Pancreas (tissue), 10 donors: Measurements from ENCODE around the gene APOH. TPM values are rescaled to one million over a fixed set of nuclear protein-coding genes. Genes with fewer than 3 reads are reported as not detected.

Experiments
- ATAC-seq, 4 donors: fragments of 200-7000 bp; cut with Tn5 transposase; one replicate each; pipeline versions ENCODE4 v1.8.0 to v1.9.1; 2020; ENCODE audit warnings: mild to moderate bottlenecking in 4 of 4, moderate library complexity in 4 of 4
- DNase-seq, 6 donors: peaks; one replicate each; pipeline ENCODE4 v3.0.0-alpha.2; 2020
- FAIRE-seq: peaks from 2 replicates; lab custom pipeline; 2012; peaks lifted over from hg19 to GRCh38; lab: Jason Lieb, UNC
- H3K27ac ChIP-seq, 4 donors: fragments of 200-600 bp; sonication (generic); 1 replicate in 3 of 4; 2 replicates in 1 of 4; pipeline versions ENCODE4 v1.5.0 to v1.8.0; 2020
- H3K27me3 ChIP-seq, 4 donors: fragments of 200-600 bp; one replicate each; pipeline ENCODE4 v1.8.0; 2021
- H3K36me3 ChIP-seq, 3 donors: fragments of 200-600 bp; sonication (generic) in 1 of 3; one replicate each; pipeline versions ENCODE4 v1.5.0 to v1.8.0; 2020 to 2021
- H3K4me1 ChIP-seq, 3 donors: fragments of 200-600 bp; one replicate each; pipeline ENCODE4 v1.8.0; 2021
- H3K4me3 ChIP-seq, 4 donors: fragments of 200-600 bp; sonication (generic) in 2 of 4; one replicate each; pipeline versions ENCODE4 v1.5.0 to v1.8.0; 2020 to 2021
- H3K9me3 ChIP-seq, 4 donors: fragments of 200-600 bp; one replicate each; pipeline ENCODE4 v1.8.0; 2021
- WGBS, 2 donors: extraction: QIAGEN DNeasy Blood & Tissue Kit; methylation state at CpG; one replicate each; pipeline ENCODE4 v1.1.7; 2013; 5-methylcytosine and 5-hydroxymethylcytosine counted together
- intact Hi-C, 3 donors: fragments of 100-400 bp; cut with DNase I; formaldehyde crosslinking; loops; one replicate each; pipeline versions ENCODE4 v1.11.1 to v1.14.2; 2022
- polyA plus RNA-seq, 2 donors: library from polyadenylated mRNA; stranded (reverse); fragments of 200-250 nt; gene quantifications; one replicate each; pipeline ENCODE4 v1.2.3, GENCODE V29; 2013
- total RNA-seq, 6 donors: library from RNA; stranded (reverse); fragmentation: NEBNext Ultra II Directional in 4 of 6; extraction: Animal tissue kit (Norgen Biotek cat#: 25700) in 4 of 6; gene quantifications; one replicate each; pipeline versions ENCODE4 v1.2.1 to v1.2.4, GENCODE V29; 2021 to 2023
- TF ChIP-seq, protein P1 (sequence below), 4 donors: fragments of 200-600 bp; sonication (generic) in 3 of 4; IDR thresholded peaks; one replicate each; pipeline versions ENCODE4 v1.5.0 to v1.8.0; 2021; ENCODE audit warnings: antibody characterized with exemption in 4 of 4
- donor health status: healthy with polysubstance abuse.
- donor health status: DM: no; HTN: no; CAD: no; lungs with moderate emphysema.
- donor health status: DM: no; HTN: no; CAD: no.
- donor health status: control.
- donor health status: control.
- donor health status: Bipolar disorder and iron deficiency.
- donor health status: DM: yes; HTN: yes; CAD: no.
- donor health status: DM: no; HTN: no; CAD: no.
- donor health status: DM: no; HTN: no; CAD: no.
- donor health status: DM: yes; HTN: yes; CAD: no.

Gene APOH
- total and polyA plus RNA-seq, 8 donors: 3.8 to 68.4 (median 8.2) TPM

DNA sequence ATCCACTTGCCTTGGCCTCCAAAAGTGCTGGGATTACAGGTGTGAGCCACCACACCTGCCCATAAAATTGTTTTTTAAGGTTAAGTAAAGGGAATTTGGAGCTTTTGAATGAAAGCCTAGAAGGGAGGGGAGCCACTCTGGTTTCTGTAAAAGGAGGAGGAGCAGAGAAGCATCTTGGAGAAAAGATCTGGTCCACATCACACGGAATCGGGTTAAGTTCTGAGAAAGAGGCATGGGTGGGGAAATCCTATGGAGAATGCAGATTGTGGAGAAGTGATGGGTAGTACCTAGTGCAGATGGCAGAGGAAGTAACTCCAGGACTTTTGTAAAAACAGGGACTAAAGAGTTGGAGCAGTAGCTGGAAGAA, 19.0 kb downstream of the APOH start:
- FAIRE-seq: no peak
- H3K27me3 ChIP-seq: no peaks in the 10 kb centered on the region
- intact Hi-C loops: no loop called here

DNA sequence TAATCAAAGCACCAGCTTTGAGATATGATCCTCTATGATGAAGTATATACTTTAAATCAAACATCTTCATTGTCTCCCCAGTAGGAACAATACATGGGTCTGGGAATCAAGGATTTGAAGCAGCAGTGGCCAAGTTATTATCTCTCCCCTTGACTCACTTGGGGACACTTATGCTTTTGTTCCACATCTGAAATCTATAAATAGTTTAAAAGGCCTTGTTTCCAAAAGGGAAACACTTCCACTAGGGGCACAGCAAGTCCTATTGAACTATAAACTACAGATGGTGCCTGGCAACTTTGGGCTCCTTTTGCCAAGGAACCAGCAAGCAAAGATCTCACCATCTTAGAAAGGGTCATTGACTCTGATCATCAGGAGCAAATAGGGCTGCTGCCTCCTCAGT, 21.3 kb downstream of the APOH start:
- ATAC-seq (no peak), DNase-seq (no peak), FAIRE-seq (no peak)
- Histone ChIP-seq H3K27ac (no peak overlapping the region), H3K4me3 (no peak overlapping the region), H3K36me3 (no peaks in the 10 kb centered on the region), H3K9me3 (no peaks in the 10 kb centered on the region), H3K4me1 (no peaks in the 10 kb centered on the region), H3K27me3 (no peaks in the 10 kb centered on the region)
- TF ChIP-seq, protein P1, sequence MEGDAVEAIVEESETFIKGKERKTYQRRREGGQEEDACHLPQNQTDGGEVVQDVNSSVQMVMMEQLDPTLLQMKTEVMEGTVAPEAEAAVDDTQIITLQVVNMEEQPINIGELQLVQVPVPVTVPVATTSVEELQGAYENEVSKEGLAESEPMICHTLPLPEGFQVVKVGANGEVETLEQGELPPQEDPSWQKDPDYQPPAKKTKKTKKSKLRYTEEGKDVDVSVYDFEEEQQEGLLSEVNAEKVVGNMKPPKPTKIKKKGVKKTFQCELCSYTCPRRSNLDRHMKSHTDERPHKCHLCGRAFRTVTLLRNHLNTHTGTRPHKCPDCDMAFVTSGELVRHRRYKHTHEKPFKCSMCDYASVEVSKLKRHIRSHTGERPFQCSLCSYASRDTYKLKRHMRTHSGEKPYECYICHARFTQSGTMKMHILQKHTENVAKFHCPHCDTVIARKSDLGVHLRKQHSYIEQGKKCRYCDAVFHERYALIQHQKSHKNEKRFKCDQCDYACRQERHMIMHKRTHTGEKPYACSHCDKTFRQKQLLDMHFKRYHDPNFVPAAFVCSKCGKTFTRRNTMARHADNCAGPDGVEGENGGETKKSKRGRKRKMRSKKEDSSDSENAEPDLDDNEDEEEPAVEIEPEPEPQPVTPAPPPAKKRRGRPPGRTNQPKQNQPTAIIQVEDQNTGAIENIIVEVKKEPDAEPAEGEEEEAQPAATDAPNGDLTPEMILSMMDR (IDR thresholded peaks at IDR 0.05): no peak
- intact Hi-C loops: no loop called here

More for the DNA sequence above, 19.0 kb downstream of the APOH start:
- Histone ChIP-seq H3K4me3 (no peak overlapping the region), H3K27ac (no peak overlapping the region), H3K4me1 (no peaks in the 10 kb centered on the region), H3K36me3 (no peaks in the 10 kb centered on the region), H3K9me3 (no peaks in the 10 kb centered on the region)
- TF ChIP-seq, protein P1 (IDR thresholded peaks at IDR 0.05): no peak
- WGBS, 2 donors: 87 to 96% methylated on average over 2 of the region's 2 CpGs
- DNase-seq (no peak), ATAC-seq (no peak)

DNA sequence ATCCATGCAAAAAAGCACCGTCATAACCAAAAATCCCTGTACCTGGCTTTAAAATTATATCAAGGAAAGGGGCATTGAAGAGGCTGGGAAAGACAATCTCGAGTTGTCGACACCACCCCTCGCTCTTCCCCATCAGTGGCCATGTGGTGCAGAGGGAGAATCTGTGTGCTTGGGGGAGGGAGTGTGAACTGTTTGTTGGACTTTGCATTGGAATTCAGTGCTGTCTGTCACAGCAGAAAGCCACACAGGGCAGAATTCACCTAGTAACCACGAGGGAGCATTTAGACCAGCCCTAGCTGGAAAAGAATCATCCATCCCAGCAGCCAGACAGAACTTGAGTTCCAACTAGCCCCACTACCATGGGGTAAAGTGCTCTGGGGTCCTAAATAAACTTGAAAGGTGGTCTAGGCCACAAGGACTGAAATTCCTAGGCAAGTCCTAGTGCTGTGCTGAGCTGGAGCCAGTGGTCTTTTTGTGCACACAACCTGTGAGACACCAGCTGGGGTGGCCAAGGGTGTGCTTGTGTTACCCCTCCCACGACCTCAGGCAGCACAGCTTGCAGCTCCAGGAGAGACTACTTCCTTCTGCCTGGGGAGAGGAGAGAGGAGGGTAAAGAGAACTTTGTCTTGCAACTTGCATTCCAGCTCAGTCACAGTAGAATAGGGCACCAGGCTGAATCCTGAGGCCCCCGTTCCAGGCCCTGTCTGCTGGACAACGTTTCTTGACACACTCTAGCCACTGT, 25.8 kb downstream of the APOH start:
- intact Hi-C loops: no loop called here
- Histone ChIP-seq H3K27me3 (no peaks in the 10 kb centered on the region), H3K9me3 (no peaks in the 10 kb centered on the region), H3K4me3 (no peak overlapping the region), H3K27ac (no peak overlapping the region), H3K4me1 (no peaks in the 10 kb centered on the region), H3K36me3 (no peaks in the 10 kb centered on the region)
- ATAC-seq (no peak), FAIRE-seq (no peak), DNase-seq (no peak)
- TF ChIP-seq, protein P1 (IDR thresholded peaks at IDR 0.05): no peak
- WGBS, 2 donors: 83 to 86% methylated on average over 8 of the region's 8 CpGs

DNA sequence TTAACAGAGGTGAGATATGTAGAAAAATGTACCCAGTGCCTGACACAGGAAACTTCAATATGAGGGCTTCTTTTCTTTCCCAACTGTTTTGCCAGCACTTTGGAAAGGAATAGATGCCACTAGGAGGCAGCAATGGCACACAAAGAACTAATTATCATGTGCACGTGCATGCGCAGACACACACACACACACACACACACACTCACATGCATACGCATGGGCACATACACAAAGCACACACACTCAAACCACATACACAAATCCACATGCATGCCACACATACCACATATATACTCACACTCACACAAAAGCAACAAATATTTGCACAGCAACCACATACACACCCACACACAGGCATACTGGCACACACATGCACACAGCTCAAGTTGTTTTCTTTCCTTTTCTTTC, 28.5 kb downstream of the APOH start:
- no peak overlapping the region for H3K4me3 ChIP-seq
- TF ChIP-seq, protein P1 (IDR thresholded peaks at IDR 0.05): peak in 2 of 4 donors; percentile 31 to 36
- H3K27ac ChIP-seq: peak overlapping the region in 1 of 4 donors; percentile 5
- no peaks in the 10 kb centered on the region for H3K9me3 ChIP-seq
- intact Hi-C loops: no loop called here
- no peaks in the 10 kb centered on the region for H3K27me3 ChIP-seq
- no peaks in the 10 kb centered on the region for H3K36me3 ChIP-seq
- ATAC-seq (peak; percentile 80 to 95 (median 90)), DNase-seq (peak in 3 of 6 donors; percentile 49 to 58 (median 54)), FAIRE-seq (no peak)
- H3K4me1 ChIP-seq: no peaks in the 10 kb centered on the region
- WGBS, 2 donors: 1 to 4% methylated on average over 3 of the region's 3 CpGs

DNA sequence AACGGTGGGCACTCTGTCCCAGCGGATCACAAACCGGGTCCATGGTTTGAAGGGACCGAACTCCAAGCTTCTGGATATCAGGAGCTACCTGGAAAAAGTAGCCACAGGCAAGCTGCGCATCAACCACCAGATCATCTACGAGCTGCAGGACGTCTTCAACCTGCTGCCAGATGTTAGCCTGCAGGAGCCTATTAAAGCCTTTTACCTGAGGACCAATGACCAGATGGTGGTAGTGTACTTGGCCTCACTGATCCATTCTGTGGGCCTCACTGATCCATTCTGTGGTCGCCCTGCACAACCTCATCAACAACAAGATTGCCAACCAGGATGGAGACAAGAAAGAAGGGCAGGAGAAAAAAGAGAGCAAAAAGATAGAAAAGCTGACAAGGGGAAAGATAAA, 31.0 kb downstream of the APOH start:
- 89 to 95% methylated on average over 8 of the region's 8 CpGs for WGBS, 2 donors
- no peaks in the 10 kb centered on the region for H3K4me1 ChIP-seq
- H3K36me3 ChIP-seq: no peaks in the 10 kb centered on the region
- H3K27me3 ChIP-seq: no peaks in the 10 kb centered on the region
- no peak overlapping the region for H3K27ac ChIP-seq
- DNase-seq (no peak), ATAC-seq (no peak), FAIRE-seq (no peak)
- no peak overlapping the region for H3K4me3 ChIP-seq
- intact Hi-C loops: no loop called here
- TF ChIP-seq, protein P1 (IDR thresholded peaks at IDR 0.05): no peak
- no peaks in the 10 kb centered on the region for H3K9me3 ChIP-seq
